Activated CD8-positive, alpha-beta memory T cell treated with anti-CD3 and anti-CD28 coated beads for 1 hour (primary cell): ENCODE data around the gene RFC4.
"Not testable (repeated sequence)": the region's sequence is repeated elsewhere in the genome, so short reads cannot be mapped to it uniquely, and the experiment has no call there.

Source experiments
- DNase-seq, 2 donors: peaks; one replicate each; pipeline ENCODE4 v3.0.0-alpha.2; 2020; ENCODE audit warnings: low read depth in 1 of 2; ENCODE audit errors: extremely low read depth in 1 of 2

Gene RFC4

GRCh38 chr3:186825294-186825821 lies 19.1 kb upstream of the RFC4 start:
- DNase-seq, result no peak

GRCh38 chr3:186824430-186825139 lies 18.3 kb upstream of the RFC4 start:
- no peak for DNase-seq

- DNase-seq, result no peak
Observed at GRCh38 chr3:186823386-186823785, 17.1 kb upstream of the RFC4 start.

GRCh38 chr3:186822388-186822759 lies 16.1 kb upstream of the RFC4 start:
- DNase-seq, result not testable (repeated sequence)

- no peak for DNase-seq
Observed at GRCh38 chr3:186821429-186822387, 15.4 kb upstream of the RFC4 start.

GRCh38 chr3:186818956-186819355 lies 12.7 kb upstream of the RFC4 start:
- no peak for DNase-seq

- no peak for DNase-seq
Observed at GRCh38 chr3:186818516-186818915, 12.2 kb upstream of the RFC4 start.

GRCh38 chr3:186815435-186815834 lies 9.2 kb upstream of the RFC4 start:
- no peak for DNase-seq

GRCh38 chr3:186814100-186814499 lies 7.8 kb upstream of the RFC4 start:
- no peak for DNase-seq

- DNase-seq, result not testable (repeated sequence)
Observed at GRCh38 chr3:186811313-186811712, 5.0 kb upstream of the RFC4 start.

GRCh38 chr3:186810336-186810996 lies 4.2 kb upstream of the RFC4 start:
- no peak for DNase-seq

- no peak for DNase-seq
Observed at GRCh38 chr3:186807231-186807630, 949 bp upstream of the RFC4 start.

GRCh38 chr3:186803447-186803846 lies 2.8 kb downstream of the RFC4 start:
- DNase-seq, result not testable (repeated sequence)

- DNase-seq, result no peak
Observed at GRCh38 chr3:186802701-186803100, 3.6 kb downstream of the RFC4 start.

GRCh38 chr3:186800285-186800684 lies 6.0 kb downstream of the RFC4 start:
- no peak for DNase-seq

- DNase-seq, result no peak
Observed at GRCh38 chr3:186798239-186798874, 7.9 kb downstream of the RFC4 start.

GRCh38 chr3:186790261-186790981 lies 15.9 kb downstream of the RFC4 start:
- no peak for DNase-seq

GRCh38 chr3:186789554-186790260 lies 16.6 kb downstream of the RFC4 start:
- DNase-seq, result no peak
